Neural progenitor cell (in vitro differentiated cells): ENCODE results near the gene MTR. TPM values are rescaled to one million over a fixed set of nuclear protein-coding genes. Genes with fewer than 3 reads are reported as not detected.

Source experiments
- DNase-seq: peaks from one replicate; pipeline ENCODE4 v3.0.0-alpha.2; 2016; ENCODE audit warnings: low spot score
- H2AFZ ChIP-seq: fragments of 200-600 bp; sonication (generic); replicated peaks from 2 replicates; pipeline ENCODE4 v1.6.1; 2016; ENCODE audit warnings: antibody characterized with exemption
- H3F3A ChIP-seq: fragments of 200-600 bp; sonication (generic); 2 replicates; pipeline ENCODE4 v1.6.1; 2016; ENCODE audit warnings: antibody characterized with exemption, low read depth
- H3K27ac ChIP-seq: fragments of 200-600 bp; sonication (generic); 2 replicates; pipeline ENCODE4 v1.5.1; 2016; ENCODE audit warnings: mild to moderate bottlenecking
- H3K27me3 ChIP-seq: fragments of 200-600 bp; sonication (generic); 2 replicates; pipeline ENCODE4 v1.6.1; 2016; ENCODE audit warnings: mild to moderate bottlenecking, moderate library complexity
- H3K36me3 ChIP-seq: fragments of 200-600 bp; sonication (generic); 2 replicates; pipeline ENCODE4 v1.5.1; 2016
- H3K4me1 ChIP-seq: fragments of 200-600 bp; sonication (generic); 2 replicates; pipeline ENCODE4 v1.6.1; 2016; ENCODE audit warnings: mixed run types
- H3K4me2 ChIP-seq: fragments of 200-600 bp; sonication (generic); 2 replicates; pipeline ENCODE4 v1.6.1; 2016
- H3K4me3 ChIP-seq: fragments of 200-600 bp; sonication (generic); 2 replicates; pipeline ENCODE4 v1.5.1; 2016
- H3K79me2 ChIP-seq: fragments of 200-600 bp; sonication (generic); 2 replicates; pipeline ENCODE4 v1.6.1; 2016; ENCODE audit warnings: low read depth
- H3K9ac ChIP-seq: fragments of 200-600 bp; sonication (generic); 2 replicates; pipeline ENCODE4 v1.6.1; 2016
- H3K9me3 ChIP-seq: fragments of 200-600 bp; sonication (generic); 2 replicates; pipeline ENCODE4 v1.5.1; 2016; ENCODE audit warnings: low read depth
- H4K20me1 ChIP-seq: fragments of 200-600 bp; sonication (generic); 2 replicates; pipeline ENCODE4 v1.6.1; 2016; ENCODE audit warnings: low read depth
- H3K27ac Mint-ChIP-seq: 3 replicates; pipeline ENCODE4 v1.8.0; 2021; ENCODE audit warnings: mixed read lengths
- H3K27me3 Mint-ChIP-seq: 2 replicates; pipeline ENCODE4 v1.8.0; 2022; ENCODE audit warnings: low read depth, mild to moderate bottlenecking, inconsistent platforms, moderate library complexity, mixed read lengths; ENCODE audit not compliant: insufficient read depth
- H3K36me3 Mint-ChIP-seq: 3 replicates; pipeline ENCODE4 v1.8.0; 2021; ENCODE audit warnings: mixed read lengths
- H3K4me1 Mint-ChIP-seq: 3 replicates; pipeline ENCODE4 v1.8.0; 2021; ENCODE audit warnings: mixed read lengths
- H3K4me3 Mint-ChIP-seq: 3 replicates; pipeline ENCODE4 v1.8.0; 2021; ENCODE audit warnings: mild to moderate bottlenecking, moderate library complexity, mixed read lengths
- H3K9me3 Mint-ChIP-seq: 3 replicates; pipeline ENCODE4 v1.8.0; 2020; ENCODE audit warnings: mixed read lengths
- CTCF ChIP-seq: fragments of 200-600 bp; sonication (generic); IDR thresholded peaks from 2 replicates; pipeline ENCODE4 v1.5.1; 2017; ENCODE audit warnings: antibody characterized with exemption, mild to moderate bottlenecking
- EZH2 ChIP-seq: fragments of 200-600 bp; sonication (generic); IDR thresholded peaks from 2 replicates; pipeline ENCODE4 v1.6.1; 2017; ENCODE audit warnings: antibody characterized with exemption, mild to moderate bottlenecking, moderate library complexity
- EZH2phosphoT487 ChIP-seq: fragments of 200-600 bp; sonication (generic); IDR thresholded peaks from 2 replicates; pipeline ENCODE4 v1.6.1; 2017; ENCODE audit warnings: antibody characterized with exemption
- total RNA-seq: library from RNA; depleted of rRNA; stranded (reverse); fragments of >200 nt; gene quantifications from 2 replicates; pipeline ENCODE4 v1.2.3, GENCODE V29; 2015; ENCODE audit warnings: low replicate concordance

Gene MTR
- total RNA-seq, 1 donor from 2014 or later = 27.3 TPM

- H3K27ac ChIP-seq = no peak overlapping the region
- H3K4me3 Mint-ChIP-seq = no peak overlapping the region
- no peaks in the 10 kb centered on the region for H3K79me2 ChIP-seq
- peaks cover 2% of the 10 kb centered on the region for H3K36me3 ChIP-seq
- H3K9ac ChIP-seq = no peak overlapping the region
- no peaks in the 10 kb centered on the region for H3K4me1 ChIP-seq
- H3F3A ChIP-seq = no peaks in the 10 kb centered on the region
- no peak overlapping the region for H3K4me3 ChIP-seq
- H3K36me3 Mint-ChIP-seq = peaks cover 38% of the 10 kb centered on the region
- no peaks in the 10 kb centered on the region for H3K27me3 ChIP-seq
- H2AFZ ChIP-seq = no peak overlapping the region
- no peaks in the 10 kb centered on the region for H3K4me1 Mint-ChIP-seq
- DNase-seq = no peak
- no peaks in the 10 kb centered on the region for H4K20me1 ChIP-seq
- H3K27me3 Mint-ChIP-seq = no peaks in the 10 kb centered on the region
- no peak overlapping the region for H3K27ac Mint-ChIP-seq
- no peak overlapping the region for H3K4me2 ChIP-seq
- TF ChIP-seq EZH2 (no peak), CTCF (no peak), EZH2phosphoT487 (no peak)
- no peaks in the 10 kb centered on the region for H3K9me3 ChIP-seq
- peaks cover 3% of the 10 kb centered on the region for H3K9me3 Mint-ChIP-seq
Observed at GRCh38 chr1:236869911-236870310, 74.8 kb downstream of the MTR start.

- no peaks in the 10 kb centered on the region for H4K20me1 ChIP-seq
- no peak overlapping the region for H3K27ac Mint-ChIP-seq
- H3K27me3 ChIP-seq = no peaks in the 10 kb centered on the region
- H3K4me1 ChIP-seq = no peaks in the 10 kb centered on the region
- no peak overlapping the region for H3K4me3 Mint-ChIP-seq
- TF ChIP-seq CTCF = no peak
- no peaks in the 10 kb centered on the region for H3K27me3 Mint-ChIP-seq
- H3K4me3 ChIP-seq = no peak overlapping the region
- H2AFZ ChIP-seq = no peak overlapping the region
- H3K9me3 Mint-ChIP-seq = peaks cover 3% of the 10 kb centered on the region
- H3K4me1 Mint-ChIP-seq = no peaks in the 10 kb centered on the region
- peaks cover 33% of the 10 kb centered on the region for H3K36me3 Mint-ChIP-seq
- H3K27ac ChIP-seq = no peak overlapping the region
- no peaks in the 10 kb centered on the region for H3F3A ChIP-seq
- H3K79me2 ChIP-seq = no peaks in the 10 kb centered on the region
- H3K4me2 ChIP-seq = no peak overlapping the region
- no peak for DNase-seq
- peaks cover 4% of the 10 kb centered on the region for H3K36me3 ChIP-seq
- no peaks in the 10 kb centered on the region for H3K9me3 ChIP-seq
- H3K9ac ChIP-seq = no peak overlapping the region
Observed at GRCh38 chr1:236870721-236871120, 75.6 kb downstream of the MTR start.

- no peak overlapping the region for H3K4me3 ChIP-seq
- H3F3A ChIP-seq = no peaks in the 10 kb centered on the region
- DNase-seq = no peak
- H3K27ac Mint-ChIP-seq = no peak overlapping the region
- no peaks in the 10 kb centered on the region for H3K4me1 ChIP-seq
- H3K79me2 ChIP-seq = no peaks in the 10 kb centered on the region
- peaks cover 3% of the 10 kb centered on the region for H3K9me3 Mint-ChIP-seq
- no peaks in the 10 kb centered on the region for H4K20me1 ChIP-seq
- H3K27ac ChIP-seq = no peak overlapping the region
- TF ChIP-seq EZH2phosphoT487 (no peak), EZH2 (no peak), CTCF (no peak)
- H3K36me3 ChIP-seq = peaks cover 4% of the 10 kb centered on the region
- H2AFZ ChIP-seq = no peak overlapping the region
- H3K4me2 ChIP-seq = no peak overlapping the region
- H3K9me3 ChIP-seq = no peaks in the 10 kb centered on the region
- H3K27me3 Mint-ChIP-seq = no peaks in the 10 kb centered on the region
- H3K27me3 ChIP-seq = no peaks in the 10 kb centered on the region
- H3K4me3 Mint-ChIP-seq = no peak overlapping the region
- peaks cover 22% of the 10 kb centered on the region for H3K36me3 Mint-ChIP-seq
- no peak overlapping the region for H3K9ac ChIP-seq
- no peaks in the 10 kb centered on the region for H3K4me1 Mint-ChIP-seq
Observed at GRCh38 chr1:236872075-236872666, 77.1 kb downstream of the MTR start.
